Heart right ventricle (tissue), 16 donors: ENCODE data around the gene AKAP6. TPM values are rescaled to one million over a fixed set of nuclear protein-coding genes. Genes with fewer than 3 reads are reported as not detected.
A peak's percentile ranks its signal among the peaks of the same experiment; 100 is the strongest.

ENCODE experiments used
- ATAC-seq, 8 donors: fragments of 200-7000 bp; cut with Tn5 transposase; one replicate each; pipeline ENCODE4 v1.9.1; 2020; ENCODE audit warnings: mild to moderate bottlenecking in 8 of 8, moderate library complexity in 8 of 8, moderate number of reproducible peaks in 1 of 8
- DNase-seq, 2 donors: peaks; one replicate each; pipeline ENCODE4 v3.0.0-alpha.2; 2020
- H3K27ac ChIP-seq, 10 donors: fragments of 200-600 bp; sonication (generic) in 2 of 10; one replicate each; pipeline versions ENCODE4 v1.5.0 to v1.8.0; 2020 to 2022; ENCODE audit warnings: mild to moderate bottlenecking in 3 of 10
- H3K27me3 ChIP-seq, 7 donors: fragments of 200-600 bp; one replicate each; pipeline ENCODE4 v1.8.0; 2021 to 2022; ENCODE audit warnings: mild to moderate bottlenecking in 2 of 7
- H3K36me3 ChIP-seq, 9 donors: fragments of 200-600 bp; sonication (generic) in 1 of 9; one replicate each; pipeline versions ENCODE4 v1.5.0 to v1.8.0; 2020 to 2022; ENCODE audit warnings: mild to moderate bottlenecking in 2 of 9
- H3K4me1 ChIP-seq, 9 donors: fragments of 200-600 bp; sonication (generic) in 1 of 9; one replicate each; pipeline versions ENCODE4 v1.5.0 to v1.8.0; 2020 to 2022; ENCODE audit warnings: mild to moderate bottlenecking in 4 of 9
- H3K4me3 ChIP-seq, 10 donors: fragments of 200-600 bp; sonication (generic) in 2 of 10; one replicate each; pipeline versions ENCODE4 v1.5.0 to v1.8.0; 2020 to 2022; ENCODE audit warnings: mild to moderate bottlenecking in 7 of 10, moderate library complexity in 2 of 10
- H3K9me3 ChIP-seq, 11 donors: fragments of 200-600 bp in 10 of 11; sonication (generic) in 2 of 11; one replicate each; pipeline versions ENCODE4 v1.5.0 to v1.8.0; 2013 to 2022; ENCODE audit warnings: mild to moderate bottlenecking in 2 of 11, control low read depth in 1 of 11, moderate library complexity in 1 of 11
- WGBS, 2 donors: extraction: QIAGEN DNeasy Blood & Tissue Kit; methylation state at CpG; one replicate each; pipeline ENCODE4 v1.1.7; 2013; ENCODE audit warnings: inconsistent platforms in 1 of 2; 5-methylcytosine and 5-hydroxymethylcytosine counted together
- intact Hi-C, 10 donors: fragments of 100-400 bp; cut with DNase I; formaldehyde crosslinking; loops; one replicate each; pipeline versions ENCODE4 v1.11.1 to v1.14.2; 2022
- polyA plus RNA-seq, 2 donors: library from polyadenylated mRNA; stranded (reverse); fragments of 200-250 nt; gene quantifications; one replicate each; pipeline ENCODE4 v1.2.3, GENCODE V29; 2013
- total RNA-seq, 10 donors: library from RNA; stranded (reverse); fragmentation: NEBNext Ultra II Directional in 3 of 10; extraction: Animal tissue kit (Norgen Biotek cat#: 25700) in 3 of 10; gene quantifications; one replicate each; pipeline versions ENCODE4 v1.2.1 to v1.2.4, GENCODE V29; 2021 to 2023
- TF ChIP-seq, protein P1 (sequence below), 9 donors: fragments of 200-600 bp; sonication (generic) in 2 of 9; IDR thresholded peaks; one replicate each; pipeline versions ENCODE4 v1.5.0 to v1.8.0; 2021 to 2022; ENCODE audit warnings: antibody characterized with exemption in 9 of 9, mild to moderate bottlenecking in 5 of 9, moderate library complexity in 1 of 9
- donor health status: Arrhythmogenic right ventricular cardiomyopathy.
- donor health status: ischemic (EF 13 %, LVEDD 7.1; RV severe dilation, severe dysfunction).
- donor health status: healthy with polysubstance abuse.
- donor health status: DM: no; HTN: yes; CAD: no.
- donor health status: DM: no; HTN: no; CAD: no.
- donor health status: ischemic (EF 25% LVEDD 6.9; RV normal size, moderate dysfunction).
- donor health status: ischemic (EF 25% LVEDD 5.7; RV mildly dilated, moderate dysfunction).
- donor health status: healthy.
- donor health status: DM: yes; HTN: yes; CAD: no.
- donor health status: Ischemic cardiomyopathy.
- donor health status: ischemic (EF 35%, LVEDD 5.7; RV mildly dilated, moderate dysfunction).
- donor health status: nonischemic (EF 11% LVEDD 7.7; RV severe dilation, severe dysfunction).
- donor health status: DM: yes; HTN: yes; CAD: no.
- donor health status: PGD.
- donor health status: ischemic (EF 29% LVEDD 5.4; RV normal size, mild dysfunction).
- donor health status: nonischemic (EF 23%, LVEDD 6.1; RV moderate dilation, normal function).

AKAP6 gene
- total and polyA plus RNA-seq, 12 donors = 13.5 to 332 (median 229) TPM

DNA sequence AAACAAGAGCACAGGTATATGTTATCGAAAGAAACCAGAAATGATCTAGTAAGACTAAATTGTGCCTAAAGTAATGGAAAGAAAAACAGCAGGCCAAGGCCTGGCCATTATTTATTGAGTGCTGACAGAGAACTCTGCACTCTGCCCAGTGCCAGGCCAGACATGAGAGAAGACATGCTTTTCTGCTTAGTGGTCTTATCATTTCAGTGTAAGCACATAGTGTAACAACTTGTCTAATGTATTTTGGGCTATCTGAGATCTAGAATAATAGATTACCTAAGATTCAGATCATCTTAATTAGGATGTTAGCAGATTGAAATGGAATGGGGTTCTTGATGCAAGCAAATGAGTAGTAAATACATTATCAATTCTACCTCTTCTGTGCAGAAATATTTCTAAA lies 278.3 kb downstream of the AKAP6 start:
- Histone ChIP-seq H3K4me3 (no peak overlapping the region), H3K9me3 (no peaks in the 10 kb centered on the region), H3K27ac (peak overlapping the region in 3 of 10 donors; percentile 20 to 30 (median 21)), H3K36me3 (peaks cover 0 to 3% (median 0%) of the 10 kb centered on the region in 9 donors), H3K27me3 (no peaks in the 10 kb centered on the region), H3K4me1 (peaks cover 0 to 81% (median 32%) of the 10 kb centered on the region in 9 donors)
- DNase-seq = no peak
- TF ChIP-seq, protein P1, sequence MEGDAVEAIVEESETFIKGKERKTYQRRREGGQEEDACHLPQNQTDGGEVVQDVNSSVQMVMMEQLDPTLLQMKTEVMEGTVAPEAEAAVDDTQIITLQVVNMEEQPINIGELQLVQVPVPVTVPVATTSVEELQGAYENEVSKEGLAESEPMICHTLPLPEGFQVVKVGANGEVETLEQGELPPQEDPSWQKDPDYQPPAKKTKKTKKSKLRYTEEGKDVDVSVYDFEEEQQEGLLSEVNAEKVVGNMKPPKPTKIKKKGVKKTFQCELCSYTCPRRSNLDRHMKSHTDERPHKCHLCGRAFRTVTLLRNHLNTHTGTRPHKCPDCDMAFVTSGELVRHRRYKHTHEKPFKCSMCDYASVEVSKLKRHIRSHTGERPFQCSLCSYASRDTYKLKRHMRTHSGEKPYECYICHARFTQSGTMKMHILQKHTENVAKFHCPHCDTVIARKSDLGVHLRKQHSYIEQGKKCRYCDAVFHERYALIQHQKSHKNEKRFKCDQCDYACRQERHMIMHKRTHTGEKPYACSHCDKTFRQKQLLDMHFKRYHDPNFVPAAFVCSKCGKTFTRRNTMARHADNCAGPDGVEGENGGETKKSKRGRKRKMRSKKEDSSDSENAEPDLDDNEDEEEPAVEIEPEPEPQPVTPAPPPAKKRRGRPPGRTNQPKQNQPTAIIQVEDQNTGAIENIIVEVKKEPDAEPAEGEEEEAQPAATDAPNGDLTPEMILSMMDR (IDR thresholded peaks at IDR 0.05) = no peak
- 43 to 63% methylated on average over 1 of the region's 1 CpG for WGBS, 2 donors
- ATAC-seq = peak in 4 of 8 donors; percentile 31 to 77 (median 60)
- intact Hi-C loops = no loop called here

DNA sequence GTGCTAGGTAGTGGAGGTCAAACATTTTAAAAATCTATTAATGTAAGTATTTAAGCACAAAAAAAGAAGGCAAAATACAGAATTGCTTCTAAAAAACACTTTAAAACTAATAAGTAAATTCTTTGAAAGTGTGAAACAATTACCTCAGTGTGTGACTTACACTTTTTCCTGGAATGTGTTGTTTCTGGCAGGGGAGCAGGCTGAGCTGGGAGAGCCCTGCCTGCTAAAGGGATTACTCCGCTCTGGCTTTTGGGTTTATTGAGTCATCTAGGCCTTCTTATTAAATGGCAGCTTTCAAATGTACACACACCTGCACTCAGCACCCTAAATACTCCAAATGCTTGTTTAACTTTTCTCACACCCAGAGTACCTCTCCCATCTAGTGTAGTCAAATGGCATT lies 279.8 kb downstream of the AKAP6 start:
- intact Hi-C loops = no loop called here
- ATAC-seq = peak in 3 of 8 donors; percentile 20 to 36 (median 27)

DNA sequence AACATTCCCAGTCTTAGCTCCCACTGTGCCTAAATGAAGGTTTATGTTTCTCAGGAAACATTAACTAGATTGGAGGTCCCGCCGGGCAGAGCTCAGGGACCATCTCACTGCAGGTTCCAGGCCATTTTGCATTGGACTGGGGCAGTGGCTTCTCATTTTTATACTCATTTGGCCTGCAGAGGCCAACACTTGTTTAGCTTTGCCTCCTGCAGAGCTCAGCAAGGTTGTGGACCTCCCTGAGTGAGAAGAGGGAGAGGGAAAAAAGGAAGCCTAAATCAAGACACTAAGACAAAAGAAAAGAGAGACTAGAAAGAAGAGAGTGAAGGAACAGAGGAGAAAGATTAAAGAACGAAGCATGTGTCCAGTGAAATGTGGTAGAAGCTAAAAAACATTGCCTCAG lies 280.3 kb downstream of the AKAP6 start:
- WGBS, 2 donors = 85 to 91% methylated on average over 3 of the region's 3 CpGs
- Histone ChIP-seq H3K36me3 (no peaks in the 10 kb centered on the region), H3K27me3 (no peaks in the 10 kb centered on the region), H3K4me1 (peaks cover 0 to 70% (median 27%) of the 10 kb centered on the region in 9 donors), H3K9me3 (no peaks in the 10 kb centered on the region), H3K4me3 (no peak overlapping the region), H3K27ac (peak overlapping the region in 1 of 10 donors; percentile 30)
- intact Hi-C loops = no loop called here
- ATAC-seq (no peak), DNase-seq (no peak)
- TF ChIP-seq, protein P1 (IDR thresholded peaks at IDR 0.05) = no peak

More for the DNA sequence above, 279.8 kb downstream of the AKAP6 start:
- WGBS, 2 donors = 68 to 77% methylated on average over 1 of the region's 1 CpG
- peaks cover 0 to 74% (median 27%) of the 10 kb centered on the region in 9 donors for H3K4me1 ChIP-seq
- H3K9me3 ChIP-seq = no peaks in the 10 kb centered on the region
- no peaks in the 10 kb centered on the region for H3K36me3 ChIP-seq
- H3K27ac ChIP-seq = peak overlapping the region in 1 of 10 donors; percentile 30
- no peak overlapping the region for H3K4me3 ChIP-seq
- H3K27me3 ChIP-seq = no peaks in the 10 kb centered on the region
- DNase-seq = no peak
- TF ChIP-seq, protein P1 (IDR thresholded peaks at IDR 0.05) = no peak

DNA sequence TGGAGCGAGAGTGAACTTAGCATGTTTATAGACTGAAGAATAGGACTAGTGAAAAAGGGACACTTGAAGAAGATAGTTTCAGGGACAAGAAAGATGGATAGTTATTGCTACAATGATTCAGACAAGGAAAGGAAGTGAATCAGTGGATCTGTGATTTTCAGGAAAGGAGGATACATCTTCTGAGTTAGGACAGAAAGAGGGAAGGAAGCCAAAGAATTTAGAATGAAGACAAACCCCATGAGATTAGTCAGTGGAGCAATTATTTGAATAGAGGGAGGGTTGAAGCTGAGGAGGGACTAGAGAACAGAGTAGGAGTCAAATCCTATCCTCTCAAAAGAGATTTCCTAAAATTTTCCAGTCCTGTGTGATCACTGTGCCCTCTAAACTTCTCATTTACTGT lies 282.7 kb downstream of the AKAP6 start:
- H3K27me3 ChIP-seq = no peaks in the 10 kb centered on the region
- no peaks in the 10 kb centered on the region for H3K36me3 ChIP-seq
- intact Hi-C loops = no loop called here
- 86 to 89% methylated on average over 1 of the region's 1 CpG for WGBS, 2 donors
- ATAC-seq (peak in 4 of 8 donors; percentile 26 to 50 (median 36)), DNase-seq (no peak)
- H3K4me3 ChIP-seq = no peak overlapping the region
- TF ChIP-seq, protein P1 (IDR thresholded peaks at IDR 0.05) = no peak
- peaks cover 0 to 49% (median 26%) of the 10 kb centered on the region in 9 donors for H3K4me1 ChIP-seq
- no peaks in the 10 kb centered on the region for H3K9me3 ChIP-seq
- H3K27ac ChIP-seq = peak overlapping the region in 6 of 10 donors; percentile 8 to 60 (median 39)
